ENCODE results near the gene ACLY.
A peak's percentile ranks its signal among the peaks of the same experiment; 100 is the strongest.

ACLY gene

DNA sequence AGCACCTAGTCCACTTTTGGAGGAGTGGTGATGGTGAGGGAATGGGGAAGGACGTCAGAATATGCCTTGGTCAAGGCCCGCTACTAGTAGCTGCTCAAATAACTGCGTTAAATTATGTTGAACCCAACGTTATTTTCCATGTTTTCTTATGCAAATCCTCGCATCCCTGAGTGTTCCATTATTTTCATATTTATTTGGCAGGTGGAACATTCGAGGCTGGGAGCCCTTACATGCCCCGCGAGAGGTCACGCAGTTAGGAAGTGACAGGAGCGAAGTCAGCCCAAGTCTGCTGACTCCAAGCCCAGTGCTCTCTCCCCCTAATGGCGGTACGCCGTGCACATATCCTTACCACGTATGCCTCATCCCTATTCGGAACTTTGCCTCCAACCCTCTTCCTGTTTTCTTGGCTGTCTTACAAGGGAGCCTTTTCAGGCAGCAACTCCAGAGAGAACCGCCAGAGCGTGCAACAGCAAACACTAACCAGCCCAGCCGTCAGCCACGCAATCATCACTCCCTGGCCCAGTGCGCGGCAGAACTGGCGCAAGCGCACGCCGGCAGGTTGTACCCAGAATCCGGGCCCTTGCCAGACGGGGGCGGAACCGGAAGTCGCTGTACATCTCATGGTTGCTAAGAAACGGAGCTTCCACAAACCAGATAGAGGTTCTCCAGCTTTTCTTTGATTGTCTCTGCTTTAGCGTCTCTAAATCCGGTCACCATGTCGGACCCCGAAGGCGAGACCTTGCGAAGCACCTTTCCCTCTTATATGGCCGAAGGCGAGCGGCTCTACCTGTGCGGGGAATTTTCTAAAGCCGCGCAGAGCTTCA lies 11.5 kb upstream of the ACLY start, which contains the start of gene ODAD4:
Gene ODAD4 (plus strand): TSS at position 609 of the 824 bp plus-strand sequence. CDS start 107 bp downstream, at position 716.
- TF ChIP-seq, protein P1, sequence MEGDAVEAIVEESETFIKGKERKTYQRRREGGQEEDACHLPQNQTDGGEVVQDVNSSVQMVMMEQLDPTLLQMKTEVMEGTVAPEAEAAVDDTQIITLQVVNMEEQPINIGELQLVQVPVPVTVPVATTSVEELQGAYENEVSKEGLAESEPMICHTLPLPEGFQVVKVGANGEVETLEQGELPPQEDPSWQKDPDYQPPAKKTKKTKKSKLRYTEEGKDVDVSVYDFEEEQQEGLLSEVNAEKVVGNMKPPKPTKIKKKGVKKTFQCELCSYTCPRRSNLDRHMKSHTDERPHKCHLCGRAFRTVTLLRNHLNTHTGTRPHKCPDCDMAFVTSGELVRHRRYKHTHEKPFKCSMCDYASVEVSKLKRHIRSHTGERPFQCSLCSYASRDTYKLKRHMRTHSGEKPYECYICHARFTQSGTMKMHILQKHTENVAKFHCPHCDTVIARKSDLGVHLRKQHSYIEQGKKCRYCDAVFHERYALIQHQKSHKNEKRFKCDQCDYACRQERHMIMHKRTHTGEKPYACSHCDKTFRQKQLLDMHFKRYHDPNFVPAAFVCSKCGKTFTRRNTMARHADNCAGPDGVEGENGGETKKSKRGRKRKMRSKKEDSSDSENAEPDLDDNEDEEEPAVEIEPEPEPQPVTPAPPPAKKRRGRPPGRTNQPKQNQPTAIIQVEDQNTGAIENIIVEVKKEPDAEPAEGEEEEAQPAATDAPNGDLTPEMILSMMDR (IDR thresholded peaks at IDR 0.05; ENCODE audit: insufficient read depth, low read depth, low read length, missing control alignments), result peak; percentile 68
- peak; percentile 99 for DNase-seq (ENCODE audit: low read depth)
- peak within 1 kb of the TSS; percentile 59 for H3K4me3 ChIP-seq (ENCODE audit: low read length)

DNA sequence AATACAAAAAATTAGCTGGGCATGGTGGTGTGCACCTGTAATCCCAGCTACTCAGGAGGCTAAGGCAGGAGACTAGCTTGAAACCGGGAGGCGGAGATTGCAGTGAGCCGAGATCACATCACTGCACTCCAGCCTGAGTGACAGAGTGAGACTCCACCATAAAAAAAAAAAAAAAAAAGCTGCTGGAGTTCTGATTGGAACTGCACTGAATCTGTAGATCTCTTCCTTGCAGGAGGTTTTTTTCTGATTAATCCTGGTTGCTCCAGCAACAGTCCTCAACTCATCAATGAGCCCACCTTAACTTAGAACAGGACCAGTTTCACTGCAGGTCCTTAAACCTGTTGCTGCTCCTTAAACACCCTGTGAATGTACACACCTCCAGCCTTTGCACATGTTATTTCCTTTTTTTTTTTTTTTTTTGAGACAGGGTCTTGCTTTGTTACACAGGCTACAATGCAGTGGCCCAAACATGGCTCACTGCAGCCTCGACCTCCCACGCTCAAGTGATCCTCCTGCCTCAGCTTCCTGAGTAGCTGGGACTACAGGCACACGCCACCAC lies 10.0 kb upstream of the ACLY start:
- TF ChIP-seq, protein P1 (IDR thresholded peaks at IDR 0.05; ENCODE audit: insufficient read depth, low read depth, low read length, missing control alignments), result no peak
- DNase-seq (ENCODE audit: low read depth), result no peak
- H3K4me3 ChIP-seq (ENCODE audit: low read length), result no peak overlapping the region

DNA sequence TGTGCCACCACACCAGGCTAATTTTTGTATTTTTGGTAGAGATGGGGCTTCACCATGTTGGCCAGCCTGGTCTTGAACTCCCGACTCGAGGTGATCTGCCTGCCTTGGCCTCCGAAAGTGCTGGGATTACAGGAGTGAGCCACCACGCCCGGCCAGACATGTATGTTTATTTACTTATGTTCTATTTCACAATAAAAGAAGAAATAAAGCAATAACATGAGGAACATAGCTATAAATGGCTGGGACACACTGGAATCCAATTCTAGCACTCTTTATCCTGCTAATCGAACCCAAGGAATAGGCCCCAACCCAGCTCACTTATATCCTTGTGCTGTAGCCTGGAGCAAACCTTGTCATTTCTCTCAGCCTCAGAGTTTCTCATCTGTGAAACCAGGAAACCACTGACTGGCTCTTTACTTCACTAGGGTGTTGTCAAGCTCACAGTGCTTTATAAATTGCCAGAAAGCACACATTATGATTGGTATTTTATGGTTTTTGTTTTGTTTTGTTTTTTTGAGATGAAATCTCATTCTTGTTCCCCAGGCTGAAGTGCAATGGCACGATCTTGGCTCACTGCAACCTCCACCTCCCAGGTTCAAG lies 7.3 kb upstream of the ACLY start:
- H3K4me3 ChIP-seq (ENCODE audit: low read length), result no peak overlapping the region
- no peak for DNase-seq (ENCODE audit: low read depth)
- TF ChIP-seq, protein P1 (IDR thresholded peaks at IDR 0.05; ENCODE audit: insufficient read depth, low read depth, low read length, missing control alignments), result no peak

DNA sequence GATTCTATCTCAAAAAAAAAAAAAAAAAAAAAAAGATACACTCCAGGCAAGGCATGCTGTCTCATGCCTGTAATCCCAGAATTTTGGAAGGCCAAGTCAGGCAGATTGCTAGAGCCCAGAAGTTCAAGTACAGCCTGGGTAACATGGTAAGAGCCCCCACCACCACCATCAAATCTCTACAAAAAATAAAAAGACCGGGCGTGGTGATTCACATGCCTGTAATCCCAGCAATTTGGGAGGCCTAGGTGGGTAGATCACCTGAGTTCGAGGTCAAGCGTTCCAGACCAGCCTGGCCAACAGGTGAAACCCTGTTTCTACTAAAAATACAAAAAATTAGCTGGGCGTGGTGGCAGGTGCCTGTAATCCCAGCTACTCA lies 1.8 kb upstream of the ACLY start:
- no peak overlapping the region for H3K4me3 ChIP-seq (ENCODE audit: low read length)
- DNase-seq (ENCODE audit: low read depth), result no peak
- TF ChIP-seq, protein P1 (IDR thresholded peaks at IDR 0.05; ENCODE audit: insufficient read depth, low read depth, low read length, missing control alignments), result no peak

DNA sequence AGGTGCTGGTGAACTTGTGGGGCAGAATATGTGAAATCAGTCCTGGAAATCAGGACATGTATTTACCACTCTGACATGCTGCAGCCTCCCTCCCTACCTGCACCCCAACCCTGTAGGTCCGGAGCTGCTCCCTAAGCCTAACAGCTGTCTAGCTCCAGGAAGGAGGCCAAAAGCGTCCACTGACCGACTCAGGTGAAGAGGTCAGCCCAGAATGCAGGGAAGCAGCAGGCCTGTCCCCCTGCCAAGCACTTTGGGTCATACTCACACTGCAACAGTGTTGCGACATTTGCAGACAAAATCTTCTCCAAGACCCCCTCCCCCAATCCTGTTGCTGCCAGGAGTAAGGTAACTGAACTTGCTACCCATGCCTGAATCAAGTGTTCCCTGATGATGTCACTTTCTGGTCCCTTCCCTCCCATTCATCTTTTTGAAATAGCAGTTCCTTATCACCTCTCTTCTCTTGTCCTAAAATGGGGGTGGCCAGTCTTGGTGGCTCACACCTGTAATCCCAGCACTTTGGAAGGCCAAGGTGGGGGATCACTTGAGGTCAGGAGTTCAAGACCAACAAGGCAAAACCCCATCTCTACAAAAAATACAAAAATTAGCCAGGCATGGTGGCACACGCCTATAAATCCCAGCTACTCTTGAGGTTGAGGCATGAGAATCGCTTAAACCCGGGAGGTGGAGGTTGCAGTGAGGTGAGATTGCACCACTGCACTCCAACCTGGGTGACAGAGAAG lies 1.3 kb upstream of the ACLY start:
- H3K4me3 ChIP-seq (ENCODE audit: low read length), result peak overlapping the region; percentile 46

DNA sequence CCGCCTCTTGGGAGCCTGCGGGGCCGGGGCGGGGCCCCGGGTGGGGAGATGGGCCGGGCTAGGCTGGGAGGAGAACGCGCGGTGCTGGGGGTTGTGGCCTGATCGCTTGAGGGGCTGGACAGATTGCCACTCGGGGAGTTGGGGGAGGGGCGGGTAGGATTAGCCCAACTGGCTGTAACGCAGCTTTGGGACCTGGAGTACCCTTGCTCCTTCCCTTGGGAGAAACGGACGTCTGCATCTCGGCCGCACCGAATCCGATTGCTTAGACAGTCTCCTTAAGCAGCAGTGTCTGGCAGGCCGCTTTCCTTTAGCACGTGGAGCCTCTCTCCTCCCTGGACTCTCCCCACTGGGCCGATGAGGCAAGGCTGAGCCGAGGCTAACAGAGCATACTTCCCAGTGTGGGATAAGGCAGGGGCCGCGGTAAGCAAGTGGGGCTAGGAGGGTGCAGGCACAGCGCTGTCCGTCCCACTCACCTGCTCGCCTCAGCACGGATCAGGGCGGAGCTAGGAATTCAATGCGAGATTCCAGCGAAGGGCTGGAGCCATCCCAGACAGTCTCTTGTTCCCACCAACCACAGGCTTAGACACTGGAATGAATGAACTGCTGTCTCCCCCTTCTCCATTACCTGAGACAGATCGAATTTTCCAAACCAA lies 540 bp upstream of the ACLY start:
- DNase-seq (ENCODE audit: low read depth), result peak; percentile 67
- peak overlapping the region; percentile 46 for H3K4me3 ChIP-seq (ENCODE audit: low read length)
- TF ChIP-seq, protein P1 (IDR thresholded peaks at IDR 0.05; ENCODE audit: insufficient read depth, low read depth, low read length, missing control alignments), result no peak

More for the DNA sequence above, 1.3 kb upstream of the ACLY start:
- TF ChIP-seq, protein P1 (IDR thresholded peaks at IDR 0.05; ENCODE audit: insufficient read depth, low read depth, low read length, missing control alignments), result no peak
- DNase-seq (ENCODE audit: low read depth), result peak; percentile 47

Data from epithelial cell of esophagus (primary cell).